Activated CD4-positive, alpha-beta T cell treated with anti-CD3 and anti-CD28 coated beads, Interleukin-2, amount 10 ng/mL, durations not matched to agents 7 days and 5 days (primary cell): ENCODE results near the gene PARD6A. TPM values are rescaled to one million over a fixed set of nuclear protein-coding genes. Genes with fewer than 3 reads are reported as not detected.

ENCODE experiments used
- CTCF ChIA-PET: fragments of 350-600 bp; sonication (Branson Sonifier 250); formaldehyde crosslinking; loops from one replicate; lab custom pipeline; 2021; ENCODE audit warnings: antibody characterized with exemption; lab: Charles Lee
- POLR2A ChIA-PET: fragments of 350-600 bp; sonication (Branson Sonifier 250); formaldehyde crosslinking; loops from one replicate; lab custom pipeline; 2021; ENCODE audit warnings: antibody characterized with exemption; lab: Charles Lee
- DNase-seq: peaks from one replicate; pipeline ENCODE4 v3.0.0-alpha.2; 2020
- H3K27ac Mint-ChIP-seq: one replicate; pipeline ENCODE4 v1.8.0; 2021; ENCODE audit warnings: mild to moderate bottlenecking, moderate library complexity, mixed read lengths
- H3K27me3 Mint-ChIP-seq: one replicate; pipeline ENCODE4 v1.8.0; 2021; ENCODE audit warnings: mixed read lengths
- H3K36me3 Mint-ChIP-seq: one replicate; pipeline ENCODE4 v1.8.0; 2021; ENCODE audit warnings: low read depth, mixed read lengths
- H3K4me1 Mint-ChIP-seq: one replicate; pipeline ENCODE4 v1.8.0; 2021; ENCODE audit warnings: mixed read lengths
- H3K4me3 Mint-ChIP-seq: one replicate; pipeline ENCODE4 v1.8.0; 2021; ENCODE audit warnings: mild to moderate bottlenecking, moderate library complexity, mixed read lengths
- H3K9me3 Mint-ChIP-seq: one replicate; pipeline ENCODE4 v1.8.0; 2021; ENCODE audit warnings: mixed read lengths
- total RNA-seq, 2 experiments: library from RNA; stranded (reverse); gene quantifications; one replicate each; pipeline ENCODE4 v1.2.3, GENCODE V29; 2021

The PARD6A gene
- total RNA-seq = 10 to 100 TPM; 11.6 to 13.0 TPM

GRCh38 chr16:67660564-67661028 is at the start of gene PARD6A:
Gene PARD6A (plus strand): TSS chr16:67660960. CDS start chr16:67661039, 79 bp downstream.
- Mint-ChIP-seq H3K4me3 (peak within 1 kb of the TSS; percentile 87), H3K9me3 (no peaks in the 10 kb centered on the region), H3K4me1 (peaks cover 36% of the 10 kb centered on the region), H3K27me3 (no peaks in the 10 kb centered on the region), H3K27ac (peak within 1 kb of the TSS; percentile 97), H3K36me3 (peaks cover 14% of the 10 kb centered on the region)
- CTCF ChIA-PET = interaction anchor here (0.6 to 14.5 kb wide), 7 partner anchors 13 to 205 kb away, joined by 3 to 177 read pairs (median 19); partner anchors contain the start of genes ATP6V0D1, CARMIL2 and CTCF
- peak; percentile 98 for DNase-seq
- POLR2A ChIA-PET = interaction anchor here (0.6 to 1.3 kb wide), 4 partner anchors 16 to 140 kb away, joined by 3 to 6 read pairs (median 4); partner anchors contain the start of genes CARMIL2 and CTCF

GRCh38 chr16:67613808-67614207 is 47.0 kb upstream of the PARD6A start:
- no peaks in the 10 kb centered on the region for H3K4me1 Mint-ChIP-seq
- POLR2A ChIA-PET = no interaction called here
- H3K27ac Mint-ChIP-seq = no peak overlapping the region
- H3K27me3 Mint-ChIP-seq = no peaks in the 10 kb centered on the region
- H3K36me3 Mint-ChIP-seq = peaks cover 55% of the 10 kb centered on the region
- no peaks in the 10 kb centered on the region for H3K9me3 Mint-ChIP-seq
- CTCF ChIA-PET = interaction anchor here (0.7 to 1.6 kb wide), 4 partner anchors 10 to 93 kb away, joined by 3 to 4 read pairs (median 3); no protein-coding TSS in a partner anchor
- H3K4me3 Mint-ChIP-seq = no peak overlapping the region
- DNase-seq = peak; percentile 10

GRCh38 chr16:67628216-67628615 is 32.5 kb upstream of the PARD6A start:
- peaks cover 46% of the 10 kb centered on the region for H3K36me3 Mint-ChIP-seq
- POLR2A ChIA-PET = no interaction called here
- CTCF ChIA-PET = interaction anchor here (0.6 to 2.7 kb wide), 4 partner anchors 11 to 178 kb away, joined by 3 to 8 read pairs (median 6); partner anchors contain the start of genes CARMIL2, RANBP10 and TSNAXIP1
- H3K9me3 Mint-ChIP-seq = no peaks in the 10 kb centered on the region
- no peaks in the 10 kb centered on the region for H3K27me3 Mint-ChIP-seq
- DNase-seq = no peak
- H3K4me3 Mint-ChIP-seq = no peak overlapping the region
- no peaks in the 10 kb centered on the region for H3K4me1 Mint-ChIP-seq
- no peak overlapping the region for H3K27ac Mint-ChIP-seq

- Mint-ChIP-seq H3K27me3 (no peaks in the 10 kb centered on the region), H3K9me3 (no peaks in the 10 kb centered on the region), H3K27ac (no peak overlapping the region), H3K4me3 (no peak overlapping the region), H3K4me1 (no peaks in the 10 kb centered on the region), H3K36me3 (peaks cover 40% of the 10 kb centered on the region)
- no peak for DNase-seq
- CTCF ChIA-PET = interaction anchor here (0.6 to 3.9 kb wide), 6 partner anchors 12 to 557 kb away, joined by 3 to 31 read pairs (median 4); partner anchors contain the start of gene CARMIL2
- POLR2A ChIA-PET = no interaction called here
Measured at GRCh38 chr16:67632415-67633172, 28.2 kb upstream of the PARD6A start.

- ChIA-PET POLR2A (no interaction called here), CTCF (no interaction called here)
- no peaks in the 10 kb centered on the region for H3K9me3 Mint-ChIP-seq
- H3K4me1 Mint-ChIP-seq = no peaks in the 10 kb centered on the region
- H3K27ac Mint-ChIP-seq = no peak overlapping the region
- H3K27me3 Mint-ChIP-seq = no peaks in the 10 kb centered on the region
- H3K36me3 Mint-ChIP-seq = peaks cover 36% of the 10 kb centered on the region
- no peak for DNase-seq
- H3K4me3 Mint-ChIP-seq = no peak overlapping the region
Measured at GRCh38 chr16:67636713-67637112, 24.0 kb upstream of the PARD6A start.

GRCh38 chr16:67637625-67638024 is 23.1 kb upstream of the PARD6A start:
- no peaks in the 10 kb centered on the region for H3K27me3 Mint-ChIP-seq
- H3K4me3 Mint-ChIP-seq = no peak overlapping the region
- no peaks in the 10 kb centered on the region for H3K9me3 Mint-ChIP-seq
- no peaks in the 10 kb centered on the region for H3K4me1 Mint-ChIP-seq
- ChIA-PET CTCF (interaction anchor here (0.6 to 3.4 kb wide), 3 partner anchors 75 to 198 kb away, joined by 4 to 11 read pairs (median 7); partner anchors contain the start of gene CTCF), POLR2A (no interaction called here)
- H3K36me3 Mint-ChIP-seq = peaks cover 29% of the 10 kb centered on the region
- no peak for DNase-seq
- no peak overlapping the region for H3K27ac Mint-ChIP-seq

- H3K4me3 Mint-ChIP-seq = no peak overlapping the region
- ChIA-PET CTCF (interaction anchor here (1.0 to 5.6 kb wide), 6 partner anchors 16 to 121 kb away, joined by 4 to 43 read pairs (median 12); partner anchors contain the start of genes ACD and CTCF), POLR2A (interaction anchor here (0.7 kb wide), 1 partner anchor 94 kb away, joined by 3 read pairs; no protein-coding TSS in a partner anchor)
- no peak overlapping the region for H3K27ac Mint-ChIP-seq
- no peak for DNase-seq
- H3K27me3 Mint-ChIP-seq = no peaks in the 10 kb centered on the region
- no peaks in the 10 kb centered on the region for H3K9me3 Mint-ChIP-seq
- peaks cover 19% of the 10 kb centered on the region for H3K36me3 Mint-ChIP-seq
- peaks cover 16% of the 10 kb centered on the region for H3K4me1 Mint-ChIP-seq
Measured at GRCh38 chr16:67641779-67642708, 18.7 kb upstream of the PARD6A start.

- ChIA-PET CTCF (interaction anchor here (0.7 to 6.7 kb wide), 20 partner anchors 10 to 123 kb away, joined by 3 to 80 read pairs (median 4); partner anchors contain the start of genes ACD and CTCF), POLR2A (interaction anchor here (2.1 kb wide), 1 partner anchor 97 kb away, joined by 10 read pairs; no protein-coding TSS in a partner anchor)
- no peak for DNase-seq
- H3K4me3 Mint-ChIP-seq = peak overlapping the region; percentile 65
- H3K27ac Mint-ChIP-seq = peak overlapping the region; percentile 85
- H3K4me1 Mint-ChIP-seq = peaks cover 19% of the 10 kb centered on the region
- H3K36me3 Mint-ChIP-seq = peaks cover 17% of the 10 kb centered on the region
- H3K9me3 Mint-ChIP-seq = no peaks in the 10 kb centered on the region
- H3K27me3 Mint-ChIP-seq = no peaks in the 10 kb centered on the region
Measured at GRCh38 chr16:67644038-67644437, 16.7 kb upstream of the PARD6A start.

- no peaks in the 10 kb centered on the region for H3K9me3 Mint-ChIP-seq
- POLR2A ChIA-PET = interaction anchor here (0.9 to 2.1 kb wide), 2 partner anchors 15 to 98 kb away, joined by 4 to 10 read pairs; partner anchors contain the start of genes ACD and PARD6A
- DNase-seq = peak; percentile 38
Measured at GRCh38 chr16:67645397-67646121, 15.2 kb upstream of the PARD6A start.

GRCh38 chr16:67647111-67647651 is 13.6 kb upstream of the PARD6A start:
- peaks cover 35% of the 10 kb centered on the region for H3K36me3 Mint-ChIP-seq
- H3K27me3 Mint-ChIP-seq = no peaks in the 10 kb centered on the region
- H3K4me3 Mint-ChIP-seq = no peak overlapping the region
- DNase-seq = no peak
- POLR2A ChIA-PET = no interaction called here
- no peaks in the 10 kb centered on the region for H3K9me3 Mint-ChIP-seq
- H3K27ac Mint-ChIP-seq = peak overlapping the region; percentile 83
- peaks cover 29% of the 10 kb centered on the region for H3K4me1 Mint-ChIP-seq
- CTCF ChIA-PET = interaction anchor here (0.7 to 6.7 kb wide), 8 partner anchors 12 to 126 kb away, joined by 3 to 80 read pairs (median 6); partner anchors contain the start of gene ACD

More at GRCh38 chr16:67645397-67646121, 15.2 kb upstream of the PARD6A start:
- H3K27me3 Mint-ChIP-seq = no peaks in the 10 kb centered on the region
- H3K36me3 Mint-ChIP-seq = peaks cover 22% of the 10 kb centered on the region
- H3K4me1 Mint-ChIP-seq = peaks cover 24% of the 10 kb centered on the region
- CTCF ChIA-PET = interaction anchor here (0.7 to 6.7 kb wide), 27 partner anchors 11 to 198 kb away, joined by 3 to 80 read pairs (median 4); partner anchors contain the start of genes ACD, ATP6V0D1 and CTCF
- H3K27ac Mint-ChIP-seq = peak overlapping the region; percentile 97
- H3K4me3 Mint-ChIP-seq = peak overlapping the region; percentile 89

GRCh38 chr16:67647681-67648080 is 13.1 kb upstream of the PARD6A start:
- Mint-ChIP-seq H3K4me3 (no peak overlapping the region), H3K4me1 (peaks cover 29% of the 10 kb centered on the region), H3K9me3 (no peaks in the 10 kb centered on the region), H3K27me3 (no peaks in the 10 kb centered on the region), H3K27ac (no peak overlapping the region), H3K36me3 (peaks cover 37% of the 10 kb centered on the region)
- DNase-seq = no peak
- ChIA-PET CTCF (interaction anchor here (1.1 to 6.7 kb wide), 6 partner anchors 11 to 127 kb away, joined by 4 to 80 read pairs (median 11); partner anchors contain the start of gene ACD), POLR2A (no interaction called here)
